H1 (cell line): Measurements from ENCODE around the gene DKK1. TPM values are rescaled to one million over a fixed set of nuclear protein-coding genes. Genes with fewer than 3 reads are reported as not detected.

Experiments
- CTCF ChIA-PET: fragments of 300-600 bp; sonication (Branson Sonifier 250); formaldehyde crosslinking; loops from one replicate; lab custom pipeline; 2021; ENCODE audit not compliant: partially characterized antibody; lab: Charles Lee
- POLR2A ChIA-PET: fragments of 300-600 bp; sonication (Branson Sonifier 250); formaldehyde crosslinking; loops from one replicate; lab custom pipeline; 2021; ENCODE audit warnings: inconsistent platforms; ENCODE audit not compliant: partially characterized antibody; lab: Charles Lee
- DNase-seq, 2 experiments: peaks; one replicate each; pipeline versions ENCODE4 v3.0.0 to v3.0.0-alpha.2; 2010 to 2022; ENCODE audit warnings: low spot score in 2 of 2, low read depth in 1 of 2, mixed read lengths in 1 of 2
- FAIRE-seq: peaks from 2 replicates; lab custom pipeline; 2011; peaks lifted over from hg19 to GRCh38; lab: Jason Lieb, UNC
- H2AFZ ChIP-seq: 2 replicates; pipeline ENCODE4 v1.8.1; 2012; ENCODE audit warnings: low read length, inconsistent platforms
- H2AK5ac ChIP-seq: 2 replicates; pipeline ENCODE4 v1.6.1; 2013; ENCODE audit warnings: low read depth, low read length
- H2BK120ac ChIP-seq: replicated peaks from 2 replicates; pipeline ENCODE3; 2013; ENCODE audit warnings: low read depth, low read length, inconsistent platforms
- H2BK12ac ChIP-seq: 2 replicates; pipeline ENCODE4 v1.6.1; 2013; ENCODE audit warnings: low read depth, low read length
- H2BK15ac ChIP-seq: 2 replicates; pipeline ENCODE4 v1.6.1; 2013; ENCODE audit warnings: low read length
- H2BK20ac ChIP-seq: 2 replicates; pipeline ENCODE4 v1.6.1; 2013; ENCODE audit warnings: low read length
- H2BK5ac ChIP-seq: 2 replicates; pipeline ENCODE4 v1.6.1; 2013; ENCODE audit warnings: low read depth, low read length
- H3K14ac ChIP-seq: 2 replicates; pipeline ENCODE4 v1.6.1; 2013; ENCODE audit warnings: inconsistent platforms; ENCODE audit not compliant: insufficient read length
- H3K18ac ChIP-seq: 2 replicates; pipeline ENCODE4 v1.6.1; 2013; ENCODE audit warnings: low read length; ENCODE audit errors: extremely low read depth
- H3K23ac ChIP-seq: 2 replicates; pipeline ENCODE4 v1.6.1; 2013; ENCODE audit warnings: inconsistent platforms; ENCODE audit not compliant: insufficient read length
- H3K23me2 ChIP-seq: 2 replicates; pipeline ENCODE4 v1.6.1; 2013; ENCODE audit warnings: low read depth, low read length
- H3K27ac ChIP-seq: 2 replicates; pipeline ENCODE4 v1.6.1; 2011; ENCODE audit warnings: low read depth, low read length, inconsistent platforms
- H3K27me3 ChIP-seq, 4 experiments: replicated peaks in 1 of 4; 1 replicate in 1 of 4; 2 replicates in 3 of 4; pipeline versions ENCODE4 v1.6.1 to v1.8.1; 2011 to 2013; ENCODE audit warnings: low read length in 3 of 4, mild to moderate bottlenecking in 3 of 4, inconsistent platforms in 2 of 4, mixed read lengths in 2 of 4, moderate library complexity in 1 of 4; ENCODE audit not compliant: control insufficient read depth in 3 of 4, insufficient read depth in 3 of 4; ENCODE audit errors: extremely low read depth in 1 of 4
- H3K36me3 ChIP-seq, 4 experiments: 2 replicates each; pipeline versions ENCODE4 v1.6.1 to v1.8.1; 2011 to 2013; ENCODE audit warnings: mild to moderate bottlenecking in 4 of 4, low read length in 3 of 4, moderate library complexity in 2 of 4, control low read depth in 1 of 4, inconsistent platforms in 1 of 4; ENCODE audit not compliant: insufficient read depth in 4 of 4, control insufficient read depth in 2 of 4
- H3K4ac ChIP-seq: replicated peaks from 2 replicates; pipeline ENCODE3; 2013; ENCODE audit warnings: low read length, low read depth, mixed read lengths, inconsistent platforms; ENCODE audit not compliant: insufficient read length
- H3K4me1 ChIP-seq, 4 experiments: replicated peaks in 1 of 4; 1 replicate in 1 of 4; 2 replicates in 3 of 4; pipeline versions ENCODE4 v1.6.1 to v1.8.1; 2011 to 2013; ENCODE audit warnings: low read length in 3 of 4, inconsistent platforms in 2 of 4, mixed read lengths in 1 of 4; ENCODE audit not compliant: insufficient read depth in 4 of 4, control insufficient read depth in 3 of 4
- H3K4me2 ChIP-seq, 2 experiments: 2 replicates each; pipeline versions ENCODE4 v1.6.1 to v1.8.1; 2011 to 2013; ENCODE audit warnings: low read depth in 2 of 2, low read length in 2 of 2, control low read depth in 1 of 2, inconsistent platforms in 1 of 2, mild to moderate bottlenecking in 1 of 2; ENCODE audit not compliant: insufficient read depth in 1 of 2
- H3K4me3 ChIP-seq, 4 experiments: fragments of 200-600, 300-600 bp in 1 of 4; sonication (generic), shearing (Covaris generic), sonication (Bioruptor Twin) in 1 of 4; 2 replicates each; pipeline versions ENCODE4 v1.5.1 to v1.8.1; 2011 to 2016; ENCODE audit warnings: low read length in 4 of 4, low read depth in 3 of 4, control low read depth in 2 of 4, inconsistent platforms in 2 of 4, mild to moderate bottlenecking in 2 of 4, mixed read lengths in 1 of 4, moderate library complexity in 1 of 4; ENCODE audit not compliant: insufficient read depth in 2 of 4; ENCODE audit errors: extremely low read depth in 1 of 4
- H3K56ac ChIP-seq: replicated peaks from 2 replicates; pipeline ENCODE3; 2013; ENCODE audit warnings: low read depth, mild to moderate bottlenecking, mixed read lengths, low read length, inconsistent platforms; ENCODE audit not compliant: insufficient read length
- H3K79me1 ChIP-seq: 2 replicates; pipeline ENCODE4 v1.6.1; 2013; ENCODE audit warnings: low read depth, low read length, control low read depth
- H3K79me2 ChIP-seq, 2 experiments: 2 replicates each; pipeline versions ENCODE4 v1.6.1 to v1.8.1; 2012 to 2013; ENCODE audit warnings: low read length in 2 of 2, mild to moderate bottlenecking in 2 of 2, inconsistent platforms in 1 of 2; ENCODE audit not compliant: insufficient read depth in 2 of 2, control insufficient read depth in 1 of 2
- H3K9ac ChIP-seq, 4 experiments: replicated peaks in 1 of 4; 1 replicate in 1 of 4; 2 replicates in 3 of 4; pipeline versions ENCODE4 v1.6.1 to v1.8.1; 2011 to 2013; ENCODE audit warnings: low read depth in 3 of 4, low read length in 3 of 4, control low read depth in 2 of 4, mild to moderate bottlenecking in 2 of 4, moderate library complexity in 2 of 4, inconsistent platforms in 1 of 4; ENCODE audit errors: extremely low read depth in 1 of 4
- H3K9me3 ChIP-seq, 2 experiments: 2 replicates each; pipeline versions ENCODE4 v1.6.1 to v1.8.1; 2012 to 2013; ENCODE audit warnings: mild to moderate bottlenecking in 2 of 2, moderate library complexity in 2 of 2, control low read depth in 1 of 2, inconsistent platforms in 1 of 2, low read depth in 1 of 2, low read length in 1 of 2, mixed read lengths in 1 of 2; ENCODE audit not compliant: insufficient read depth in 2 of 2
- H4K20me1 ChIP-seq, 2 experiments: replicated peaks in 1 of 2; 2 replicates each; pipeline versions ENCODE3 to v1.8.1; 2011 to 2013; ENCODE audit warnings: inconsistent platforms in 2 of 2, low read length in 2 of 2, mild to moderate bottlenecking in 1 of 2; ENCODE audit not compliant: insufficient read depth in 2 of 2, control insufficient read depth in 1 of 2
- H4K5ac ChIP-seq: 2 replicates; pipeline ENCODE4 v1.6.1; 2013; ENCODE audit warnings: low read length, low read depth, mixed read lengths, inconsistent platforms; ENCODE audit not compliant: insufficient read length
- H4K8ac ChIP-seq: 2 replicates; pipeline ENCODE4 v1.8.0; 2013; ENCODE audit warnings: mild to moderate bottlenecking, moderate library complexity, low read length, inconsistent platforms; ENCODE audit not compliant: insufficient read depth; ENCODE audit errors: extremely low read depth
- H4K91ac ChIP-seq: replicated peaks from 2 replicates; pipeline ENCODE3; 2013; ENCODE audit warnings: low read length, mixed read lengths, inconsistent platforms; ENCODE audit not compliant: insufficient read length
- CREB1 ChIP-seq: IDR thresholded peaks from 2 replicates; pipeline ENCODE4 v1.6.1; 2012; ENCODE audit warnings: inconsistent platforms
- EP300 ChIP-seq, 2 experiments: IDR thresholded peaks; 1 replicate in 1 of 2; 2 replicates in 1 of 2; pipeline ENCODE4 v1.6.1; 2011 to 2012; ENCODE audit warnings: low read depth in 2 of 2, low read length in 2 of 2, mild to moderate bottlenecking in 2 of 2, borderline replicate concordance in 1 of 2, inconsistent platforms in 1 of 2, moderate library complexity in 1 of 2
- FOSL1 ChIP-seq: IDR thresholded peaks from 2 replicates; pipeline ENCODE4 v1.6.1; 2011; ENCODE audit warnings: mild to moderate bottlenecking, low read depth, low read length, moderate library complexity; ENCODE audit not compliant: insufficient read depth
- JUN ChIP-seq: IDR thresholded peaks from 2 replicates; pipeline ENCODE4 v1.6.1; 2011; ENCODE audit warnings: low read depth, mild to moderate bottlenecking, improper control_type of control experiment, low read length
- NANOG ChIP-seq: IDR thresholded peaks from 2 replicates; pipeline ENCODE4 v1.6.1; 2011; ENCODE audit warnings: low read length, low read depth, mild to moderate bottlenecking, inconsistent platforms; ENCODE audit not compliant: insufficient read depth, poor library complexity, severe bottlenecking
- SIN3A ChIP-seq, 2 experiments: IDR thresholded peaks in 1 of 2; conservative IDR thresholded peaks in 1 of 2; 2 replicates each; pipeline ENCODE4 v1.6.1; 2011 to 2012; ENCODE audit warnings: low read length in 2 of 2, improper control_type of control experiment in 1 of 2, low read depth in 1 of 2, mild to moderate bottlenecking in 1 of 2
- TAF7 ChIP-seq: optimal IDR thresholded peaks from 2 replicates; pipeline ENCODE3; 2011; ENCODE audit warnings: low read depth, mild to moderate bottlenecking, inconsistent platforms, low read length, moderate library complexity, borderline replicate concordance
- ZNF274 ChIP-seq: IDR thresholded peaks from 2 replicates; pipeline ENCODE4 v1.7.0; 2012; ENCODE audit warnings: low read length, borderline replicate concordance; ENCODE audit errors: extremely low read depth
- WGBS, 2 experiments: shearing (Covaris generic) in 1 of 2; methylation state at CpG; one replicate each; pipeline versions ENCODE4 v1.1.6 to v1.1.7; 2013 to 2015; ENCODE audit warnings: low lambda C conversion rate in 2 of 2, mixed read lengths in 2 of 2, inconsistent platforms in 1 of 2, low coverage in 1 of 2, missing lambda C conversion rate in 1 of 2; ENCODE audit not compliant: insufficient replicate concordance in 2 of 2, insufficient coverage in 1 of 2, insufficient read length in 1 of 2; ENCODE audit errors: extremely low coverage in 1 of 2, missing lambda C conversion rate in 1 of 2; 5-methylcytosine and 5-hydroxymethylcytosine counted together
- polyA plus RNA-seq, 7 experiments: library from polyadenylated mRNA; depleted of rRNA in 3 of 7; stranded (reverse) in 5 of 7; unstranded in 2 of 7; fragments of >200 nt in 5 of 7; fragments of 200-250 nt in 2 of 7; gene quantifications; 1 replicate in 5 of 7; 2 replicates in 1 of 7; 4 replicates in 1 of 7; pipeline versions ENCODE4 v1.2.1 to v1.2.3, GENCODE V29; 2011 to 2013; ENCODE audit warnings: missing spikeins in 2 of 7, mixed read lengths in 2 of 7
- total RNA-seq: library from RNA; stranded (reverse); fragmentation: NEBNext Ultra II Directional; extraction: Animal tissue kit (Norgen Biotek cat#: 25700); gene quantifications from 2 replicates; pipeline ENCODE4 v1.2.1, GENCODE V29; 2021
- TF ChIP-seq, protein P1 (sequence below): IDR thresholded peaks from 2 replicates; pipeline ENCODE4 v1.6.1; 2011; ENCODE audit warnings: low read length, improper control_type of control experiment
- TF ChIP-seq, protein P2 (sequence below), 3 experiments: IDR thresholded peaks; 1 replicate in 2 of 3; 2 replicates in 1 of 3; pipeline versions ENCODE4 v1.5.1 to v1.6.1; 2011; ENCODE audit warnings: low read length in 3 of 3, mild to moderate bottlenecking in 3 of 3, inconsistent platforms in 2 of 3, low read depth in 1 of 3, moderate library complexity in 1 of 3; ENCODE audit not compliant: insufficient read depth in 1 of 3; ENCODE audit errors: control extremely low read depth in 1 of 3

The DKK1 gene
- total and polyA plus RNA-seq, 2 of the 8 experiments (the other 6 are each of a cell fraction or from before 2014, with no cell fraction given) = 0.36 to 0.61 TPM

DNA sequence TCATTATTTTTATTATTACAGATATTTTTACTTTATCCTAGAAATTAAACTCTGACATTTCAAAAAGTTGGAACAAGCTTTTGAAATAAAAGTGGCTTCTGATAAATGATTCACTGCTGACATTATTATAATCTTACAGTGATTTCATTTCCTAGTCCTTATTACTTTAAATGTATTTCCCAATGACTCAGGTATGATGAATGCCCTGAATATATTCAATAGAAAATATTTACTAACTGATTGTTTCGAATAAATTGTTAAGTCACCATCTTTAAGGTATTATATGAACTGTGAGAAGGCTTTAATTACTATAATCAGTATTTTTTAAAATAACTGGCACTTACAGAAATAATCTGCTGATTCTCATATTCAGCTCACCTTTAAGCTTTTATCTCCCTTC lies 21.6 kb downstream of the DKK1 start:
- ChIA-PET POLR2A (no interaction called here), CTCF (interaction anchor here (0.6 to 2.5 kb wide), 4 partner anchors 28 to 1357 kb away, joined by 3 to 7 read pairs (median 4); no protein-coding TSS in a partner anchor)
- no peak for FAIRE-seq
- H4K91ac ChIP-seq = no peak overlapping the region
- no peaks in the 10 kb centered on the region for H4K20me1 ChIP-seq
- no peak overlapping the region for H2BK20ac ChIP-seq
- no peak overlapping the region for H2AK5ac ChIP-seq
- no peaks in the 10 kb centered on the region for H3K36me3 ChIP-seq
- no peak overlapping the region for H2BK120ac ChIP-seq
- no peak overlapping the region for H4K8ac ChIP-seq
- no peak overlapping the region for H3K4me3 ChIP-seq
- no peak overlapping the region for H3K27ac ChIP-seq
- no peak overlapping the region for H2BK12ac ChIP-seq
- no peak overlapping the region for H3K9ac ChIP-seq
- no peaks in the 10 kb centered on the region for H3K9me3 ChIP-seq
- H3K4me1 ChIP-seq = no peaks in the 10 kb centered on the region
- no peaks in the 10 kb centered on the region for H3K79me2 ChIP-seq
- H3K79me1 ChIP-seq = no peaks in the 10 kb centered on the region
- H3K23me2 ChIP-seq = no peaks in the 10 kb centered on the region
- DNase-seq = no peak
- no peak overlapping the region for H3K4ac ChIP-seq
- no peak overlapping the region for H4K5ac ChIP-seq
- WGBS, 2 experiments = 85% methylated on average over 1 of the region's 1 CpG; no CpG with 5 or more reads in 1 of the 2 experiments
- H3K18ac ChIP-seq = no peak overlapping the region
- H3K27me3 ChIP-seq = no peaks in the 10 kb centered on the region
- H2AFZ ChIP-seq = no peak overlapping the region
- H3K56ac ChIP-seq = no peak overlapping the region
- no peak overlapping the region for H2BK5ac ChIP-seq
- no peak overlapping the region for H3K14ac ChIP-seq
- no peak overlapping the region for H3K23ac ChIP-seq
- H3K4me2 ChIP-seq = no peak overlapping the region
- no peak overlapping the region for H2BK15ac ChIP-seq
- TF ChIP-seq TAF7 (no peak), CREB1 (no peak), ZNF274 (no peak), FOSL1 (no peak), SIN3A (conservative IDR thresholded peaks at IDR 0.05 in 1 of 2, IDR thresholded peaks at IDR 0.05 in 1 of 2; ENCODE audit: low read depth in 1 of 2, low read length in 2 of 2) (no peak), NANOG (no peak), EP300 (IDR thresholded peaks at IDR 0.05; ENCODE audit: borderline replicate concordance in 1 of 2, low read depth in 2 of 2, low read length in 2 of 2) (no peak), JUN (no peak)
- TF ChIP-seq, protein P1, sequence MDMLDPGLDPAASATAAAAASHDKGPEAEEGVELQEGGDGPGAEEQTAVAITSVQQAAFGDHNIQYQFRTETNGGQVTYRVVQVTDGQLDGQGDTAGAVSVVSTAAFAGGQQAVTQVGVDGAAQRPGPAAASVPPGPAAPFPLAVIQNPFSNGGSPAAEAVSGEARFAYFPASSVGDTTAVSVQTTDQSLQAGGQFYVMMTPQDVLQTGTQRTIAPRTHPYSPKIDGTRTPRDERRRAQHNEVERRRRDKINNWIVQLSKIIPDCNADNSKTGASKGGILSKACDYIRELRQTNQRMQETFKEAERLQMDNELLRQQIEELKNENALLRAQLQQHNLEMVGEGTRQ = no peak
- TF ChIP-seq, protein P2, sequence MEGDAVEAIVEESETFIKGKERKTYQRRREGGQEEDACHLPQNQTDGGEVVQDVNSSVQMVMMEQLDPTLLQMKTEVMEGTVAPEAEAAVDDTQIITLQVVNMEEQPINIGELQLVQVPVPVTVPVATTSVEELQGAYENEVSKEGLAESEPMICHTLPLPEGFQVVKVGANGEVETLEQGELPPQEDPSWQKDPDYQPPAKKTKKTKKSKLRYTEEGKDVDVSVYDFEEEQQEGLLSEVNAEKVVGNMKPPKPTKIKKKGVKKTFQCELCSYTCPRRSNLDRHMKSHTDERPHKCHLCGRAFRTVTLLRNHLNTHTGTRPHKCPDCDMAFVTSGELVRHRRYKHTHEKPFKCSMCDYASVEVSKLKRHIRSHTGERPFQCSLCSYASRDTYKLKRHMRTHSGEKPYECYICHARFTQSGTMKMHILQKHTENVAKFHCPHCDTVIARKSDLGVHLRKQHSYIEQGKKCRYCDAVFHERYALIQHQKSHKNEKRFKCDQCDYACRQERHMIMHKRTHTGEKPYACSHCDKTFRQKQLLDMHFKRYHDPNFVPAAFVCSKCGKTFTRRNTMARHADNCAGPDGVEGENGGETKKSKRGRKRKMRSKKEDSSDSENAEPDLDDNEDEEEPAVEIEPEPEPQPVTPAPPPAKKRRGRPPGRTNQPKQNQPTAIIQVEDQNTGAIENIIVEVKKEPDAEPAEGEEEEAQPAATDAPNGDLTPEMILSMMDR (IDR thresholded peaks at IDR 0.05; ENCODE audit: control extremely low read depth in 1 of 3, insufficient read depth in 1 of 3, low read depth in 1 of 3, low read length in 3 of 3) = no peak
